Lower lobe of right lung (tissue), 2 donors: Measurements from ENCODE around the gene INPP5A. TPM values are rescaled to one million over a fixed set of nuclear protein-coding genes. Genes with fewer than 3 reads are reported as not detected.
A peak's percentile ranks its signal among the peaks of the same experiment; 100 is the strongest.

ENCODE experiments used
- ATAC-seq, 2 donors: fragments of 200-7000 bp; cut with Tn5 transposase; one replicate each; pipeline ENCODE4 v1.9.1; 2020 to 2022; ENCODE audit warnings: mild to moderate bottlenecking in 2 of 2, moderate library complexity in 2 of 2
- DNase-seq: peaks from one replicate; pipeline ENCODE4 v3.0.0-alpha.2; 2020
- H3K27ac ChIP-seq: fragments of 200-600 bp; one replicate; pipeline ENCODE4 v1.8.0; 2022
- H3K27me3 ChIP-seq: fragments of 200-600 bp; one replicate; pipeline ENCODE4 v1.8.0; 2022; ENCODE audit warnings: low read depth
- H3K36me3 ChIP-seq: fragments of 200-600 bp; one replicate; pipeline ENCODE4 v1.8.0; 2022; ENCODE audit warnings: mild to moderate bottlenecking
- H3K4me1 ChIP-seq: fragments of 200-600 bp; one replicate; pipeline ENCODE4 v1.8.0; 2022
- H3K4me3 ChIP-seq: fragments of 200-600 bp; one replicate; pipeline ENCODE4 v1.8.0; 2022; ENCODE audit warnings: mild to moderate bottlenecking
- H3K9me3 ChIP-seq: fragments of 200-600 bp; one replicate; pipeline ENCODE4 v1.8.0; 2022
- CTCF ChIP-seq: fragments of 200-600 bp; IDR thresholded peaks from one replicate; pipeline ENCODE4 v1.8.0; 2022; ENCODE audit warnings: antibody characterized with exemption, mild to moderate bottlenecking
- intact Hi-C: fragments of 100-400 bp; cut with DNase I; formaldehyde crosslinking; loops from one replicate; pipeline ENCODE4 v1.11.0; 2022
- total RNA-seq: library from RNA; stranded (reverse); fragmentation: NEBNext Ultra II Directional; extraction: Animal tissue kit (Norgen Biotek cat#: 25700); gene quantifications from one replicate; pipeline ENCODE4 v1.2.1, GENCODE V29; 2021
- donor health status: DM: no; HTN: yes; CAD: no; lungs with severe emphysema.

Gene INPP5A
- total RNA-seq, 1 donor from 2014 or later: 34.1 TPM

- intact Hi-C loops: no loop called here
- H3K36me3 ChIP-seq: no peaks in the 10 kb centered on the region
- H3K27ac ChIP-seq: no peak overlapping the region
- H3K4me3 ChIP-seq: no peak overlapping the region
- no peaks in the 10 kb centered on the region for H3K9me3 ChIP-seq
- TF ChIP-seq CTCF: no peak
- peaks cover 17% of the 10 kb centered on the region for H3K4me1 ChIP-seq
- ATAC-seq (no peak), DNase-seq (peak; percentile 28)
- H3K27me3 ChIP-seq: no peaks in the 10 kb centered on the region
Observed at GRCh38 chr10:132497063-132497680, 40.4 kb upstream of the INPP5A start.

GRCh38 chr10:132497861-132498561, 39.6 kb upstream of the INPP5A start:
- ATAC-seq: peak; percentile 23 to 36
- peak; percentile 36 for DNase-seq
- no peak overlapping the region for H3K4me3 ChIP-seq
- intact Hi-C loops: no loop called here
- no peaks in the 10 kb centered on the region for H3K27me3 ChIP-seq
- TF ChIP-seq CTCF: no peak
- H3K4me1 ChIP-seq: peaks cover 14% of the 10 kb centered on the region
- no peaks in the 10 kb centered on the region for H3K36me3 ChIP-seq
- H3K27ac ChIP-seq: no peak overlapping the region
- H3K9me3 ChIP-seq: no peaks in the 10 kb centered on the region

GRCh38 chr10:132498562-132499366, 38.8 kb upstream of the INPP5A start:
- intact Hi-C loops: no loop called here
- no peaks in the 10 kb centered on the region for H3K9me3 ChIP-seq
- H3K4me1 ChIP-seq: peaks cover 9% of the 10 kb centered on the region
- no peak overlapping the region for H3K4me3 ChIP-seq
- DNase-seq: peak; percentile 33
- H3K36me3 ChIP-seq: no peaks in the 10 kb centered on the region
- H3K27me3 ChIP-seq: no peaks in the 10 kb centered on the region
- no peak overlapping the region for H3K27ac ChIP-seq
- TF ChIP-seq CTCF: no peak
- no peak for ATAC-seq

GRCh38 chr10:132499367-132499685, 38.3 kb upstream of the INPP5A start:
- ATAC-seq (no peak), DNase-seq (peak; percentile 18)
- intact Hi-C loops: no loop called here
- Histone ChIP-seq H3K9me3 (no peaks in the 10 kb centered on the region), H3K27ac (no peak overlapping the region), H3K4me3 (no peak overlapping the region), H3K36me3 (no peaks in the 10 kb centered on the region), H3K27me3 (no peaks in the 10 kb centered on the region), H3K4me1 (peaks cover 9% of the 10 kb centered on the region)
- no peak for TF ChIP-seq CTCF

GRCh38 chr10:132500781-132501415, 36.7 kb upstream of the INPP5A start:
- no peaks in the 10 kb centered on the region for H3K9me3 ChIP-seq
- H3K36me3 ChIP-seq: no peaks in the 10 kb centered on the region
- ATAC-seq: no peak
- no peak for DNase-seq
- no peaks in the 10 kb centered on the region for H3K4me1 ChIP-seq
- no peak for TF ChIP-seq CTCF
- intact Hi-C loops: no loop called here
- H3K4me3 ChIP-seq: no peak overlapping the region
- H3K27ac ChIP-seq: no peak overlapping the region
- no peaks in the 10 kb centered on the region for H3K27me3 ChIP-seq
